OCI-LY1 (cell line): ENCODE results near the gene UBA6.

ENCODE experiments used
- H2AFZ ChIP-seq: fragments of 200-600 bp; sonication (generic), shearing (Covaris generic); 2 replicates; pipeline ENCODE4 v1.6.0; 2014; ENCODE audit warnings: antibody characterized with exemption, mild to moderate bottlenecking, low read length
- H3F3A ChIP-seq: fragments of 200-600 bp; sonication (generic), shearing (Covaris generic); 2 replicates; pipeline ENCODE4 v1.6.0; 2014; ENCODE audit warnings: mild to moderate bottlenecking, antibody characterized with exemption, low read length, moderate library complexity; ENCODE audit not compliant: insufficient read depth
- H3K27ac ChIP-seq: fragments of 200-600 bp; sonication (generic); 2 replicates; pipeline ENCODE4 v1.5.1; 2014; ENCODE audit warnings: low read length, mixed run types, mild to moderate bottlenecking, low read depth; ENCODE audit not compliant: poor library complexity, severe bottlenecking
- H3K27me3 ChIP-seq: fragments of 200-600 bp; sonication (generic); 2 replicates; pipeline ENCODE4 v1.6.0; 2014; ENCODE audit warnings: antibody characterized with exemption, mild to moderate bottlenecking, low read length, moderate library complexity; ENCODE audit not compliant: insufficient read depth
- H3K36me3 ChIP-seq: fragments of 200-600 bp; sonication (generic); 2 replicates; pipeline ENCODE4 v1.6.1; 2014; ENCODE audit warnings: mild to moderate bottlenecking, antibody characterized with exemption, low read length, moderate library complexity, mixed read lengths; ENCODE audit not compliant: insufficient read depth
- H3K4me1 ChIP-seq: fragments of 200-600 bp; sonication (generic); 2 replicates; pipeline ENCODE4 v1.5.1; 2014; ENCODE audit warnings: mild to moderate bottlenecking, low read length, moderate library complexity; ENCODE audit not compliant: insufficient read depth, severe bottlenecking
- H3K4me2 ChIP-seq: fragments of 200-600 bp; sonication (generic), shearing (Covaris generic); 2 replicates; pipeline ENCODE4 v1.6.1; 2014; ENCODE audit warnings: low read length
- H3K4me3 ChIP-seq: fragments of 200-600 bp; sonication (generic); 2 replicates; pipeline ENCODE4 v1.5.1; 2014; ENCODE audit warnings: low read length, low read depth, mild to moderate bottlenecking, mixed read lengths; ENCODE audit not compliant: poor library complexity, severe bottlenecking
- H3K79me2 ChIP-seq: fragments of 200-600 bp; shearing (Covaris generic); 2 replicates; pipeline ENCODE4 v1.6.1; 2016; ENCODE audit warnings: mixed run types, low read length, mixed read lengths; ENCODE audit not compliant: insufficient read depth
- H3K9ac ChIP-seq: fragments of 200-600 bp; sonication (generic), shearing (Covaris generic); 2 replicates; pipeline ENCODE4 v1.6.1; 2014; ENCODE audit warnings: mild to moderate bottlenecking, low read length, mixed read lengths
- H3K9me2 ChIP-seq: fragments of 200-600 bp; sonication (generic), shearing (Covaris generic); 2 replicates; pipeline ENCODE4 v1.6.1; 2014; ENCODE audit warnings: low read depth, mild to moderate bottlenecking, low read length, mixed read lengths
- H3K9me3 ChIP-seq: fragments of 200-600 bp; shearing (Covaris generic); 2 replicates; pipeline ENCODE4 v1.6.1; 2014; ENCODE audit warnings: low read length, mixed read lengths
- H4K20me1 ChIP-seq: fragments of 200-600 bp; sonication (generic), shearing (Covaris generic); 2 replicates; pipeline ENCODE4 v1.6.0; 2016; ENCODE audit warnings: mild to moderate bottlenecking, low read length; ENCODE audit not compliant: insufficient read depth
- EZH2 ChIP-seq: fragments of 200-600 bp; sonication (generic), shearing (Covaris generic); IDR thresholded peaks from 2 replicates; pipeline ENCODE4 v1.8.0; 2017; ENCODE audit warnings: borderline replicate concordance, mixed run types, mild to moderate bottlenecking, antibody characterized with exemption, low read length, moderate library complexity, mixed read lengths
- TF ChIP-seq, protein P1 (sequence below): fragments of 200-600 bp; sonication (generic), shearing (Covaris generic); IDR thresholded peaks from 2 replicates; pipeline ENCODE4 v1.5.1; 2017; ENCODE audit warnings: mild to moderate bottlenecking, antibody characterized with exemption, low read length, moderate library complexity, mixed read lengths

Gene UBA6

DNA sequence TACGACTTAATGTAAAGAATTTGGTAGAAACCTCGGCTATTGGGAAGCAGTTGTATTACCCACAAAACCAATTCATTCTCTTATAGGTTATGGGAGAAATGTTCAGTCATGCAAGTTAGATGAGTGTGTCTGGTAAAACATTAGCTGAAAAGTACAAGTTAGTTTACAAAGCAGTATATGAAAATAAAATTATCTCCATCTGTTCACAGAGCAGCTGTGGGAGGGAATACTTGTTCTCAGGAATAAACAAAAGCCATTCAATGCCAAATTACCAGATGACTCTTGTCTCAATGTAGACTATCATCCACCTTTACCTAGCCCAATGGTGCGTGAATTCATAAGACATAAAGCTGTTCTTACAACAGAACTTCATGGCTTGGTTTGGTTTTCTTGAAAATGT lies 113.8 kb downstream of the UBA6 start:
- H3K9me2 ChIP-seq = no peaks in the 10 kb centered on the region
- H4K20me1 ChIP-seq = no peaks in the 10 kb centered on the region
- H3K27ac ChIP-seq = no peak overlapping the region
- no peak for TF ChIP-seq EZH2
- TF ChIP-seq, protein P1, sequence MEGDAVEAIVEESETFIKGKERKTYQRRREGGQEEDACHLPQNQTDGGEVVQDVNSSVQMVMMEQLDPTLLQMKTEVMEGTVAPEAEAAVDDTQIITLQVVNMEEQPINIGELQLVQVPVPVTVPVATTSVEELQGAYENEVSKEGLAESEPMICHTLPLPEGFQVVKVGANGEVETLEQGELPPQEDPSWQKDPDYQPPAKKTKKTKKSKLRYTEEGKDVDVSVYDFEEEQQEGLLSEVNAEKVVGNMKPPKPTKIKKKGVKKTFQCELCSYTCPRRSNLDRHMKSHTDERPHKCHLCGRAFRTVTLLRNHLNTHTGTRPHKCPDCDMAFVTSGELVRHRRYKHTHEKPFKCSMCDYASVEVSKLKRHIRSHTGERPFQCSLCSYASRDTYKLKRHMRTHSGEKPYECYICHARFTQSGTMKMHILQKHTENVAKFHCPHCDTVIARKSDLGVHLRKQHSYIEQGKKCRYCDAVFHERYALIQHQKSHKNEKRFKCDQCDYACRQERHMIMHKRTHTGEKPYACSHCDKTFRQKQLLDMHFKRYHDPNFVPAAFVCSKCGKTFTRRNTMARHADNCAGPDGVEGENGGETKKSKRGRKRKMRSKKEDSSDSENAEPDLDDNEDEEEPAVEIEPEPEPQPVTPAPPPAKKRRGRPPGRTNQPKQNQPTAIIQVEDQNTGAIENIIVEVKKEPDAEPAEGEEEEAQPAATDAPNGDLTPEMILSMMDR = no peak
- no peaks in the 10 kb centered on the region for H3K9me3 ChIP-seq
- H3K79me2 ChIP-seq = no peaks in the 10 kb centered on the region
- H3K4me1 ChIP-seq = no peaks in the 10 kb centered on the region
- no peak overlapping the region for H3K9ac ChIP-seq
- no peaks in the 10 kb centered on the region for H3F3A ChIP-seq
- H3K36me3 ChIP-seq = peaks cover 80% of the 10 kb centered on the region
- no peak overlapping the region for H3K4me3 ChIP-seq
- no peak overlapping the region for H3K4me2 ChIP-seq
- no peaks in the 10 kb centered on the region for H3K27me3 ChIP-seq
- no peak overlapping the region for H2AFZ ChIP-seq

DNA sequence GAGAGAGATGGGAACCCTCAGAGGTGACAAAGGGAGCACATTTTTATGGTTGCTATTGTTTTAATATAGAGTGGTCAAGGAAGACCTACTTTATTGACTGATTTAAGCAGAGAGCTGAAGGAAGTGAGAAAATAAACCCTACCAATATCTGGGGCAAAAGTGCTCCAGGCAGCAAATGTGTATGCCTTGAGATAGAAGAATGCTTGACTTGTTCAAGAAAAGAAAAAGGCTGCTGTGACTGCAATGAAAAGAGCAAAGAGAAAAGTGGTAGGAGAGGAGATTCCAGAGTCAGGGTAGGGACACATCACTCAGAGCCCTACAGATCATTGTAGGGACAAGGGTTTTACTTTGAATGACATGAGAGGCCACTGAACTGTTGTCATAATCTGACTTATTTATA lies 116.5 kb downstream of the UBA6 start:
- Histone ChIP-seq H2AFZ (no peak overlapping the region), H3F3A (no peaks in the 10 kb centered on the region), H3K9me3 (no peaks in the 10 kb centered on the region), H3K79me2 (no peaks in the 10 kb centered on the region), H3K27ac (no peak overlapping the region), H3K4me1 (peaks cover 9% of the 10 kb centered on the region), H3K4me3 (no peak overlapping the region), H3K9me2 (no peaks in the 10 kb centered on the region), H3K9ac (no peak overlapping the region), H4K20me1 (no peaks in the 10 kb centered on the region), H3K36me3 (peaks cover 83% of the 10 kb centered on the region), H3K4me2 (no peak overlapping the region), H3K27me3 (no peaks in the 10 kb centered on the region)
- TF ChIP-seq, protein P1 = no peak
- TF ChIP-seq EZH2 = no peak

GRCh38 chr4:67581913-67582312 lies 119.0 kb downstream of the UBA6 start:
- no peak overlapping the region for H3K4me3 ChIP-seq

More at GRCh38 chr4:67581913-67582312, 119.0 kb downstream of the UBA6 start:
- no peaks in the 10 kb centered on the region for H3F3A ChIP-seq
- peaks cover 95% of the 10 kb centered on the region for H3K36me3 ChIP-seq
- TF ChIP-seq, protein P1 = no peak
- TF ChIP-seq EZH2 = no peak
- H3K4me1 ChIP-seq = peaks cover 12% of the 10 kb centered on the region
- no peak overlapping the region for H2AFZ ChIP-seq
- no peak overlapping the region for H3K9ac ChIP-seq
- no peak overlapping the region for H3K27ac ChIP-seq
- H3K79me2 ChIP-seq = no peaks in the 10 kb centered on the region
- H3K9me3 ChIP-seq = no peaks in the 10 kb centered on the region
- no peaks in the 10 kb centered on the region for H3K9me2 ChIP-seq
- no peaks in the 10 kb centered on the region for H4K20me1 ChIP-seq
- no peak overlapping the region for H3K4me2 ChIP-seq
- H3K27me3 ChIP-seq = no peaks in the 10 kb centered on the region
